ENCODE data around the gene FANCI. TPM values are rescaled to one million over a fixed set of nuclear protein-coding genes. Genes with fewer than 3 reads are reported as not detected.

FANCI gene
- total RNA-seq, 1 donor from 2014 or later = 5.5 TPM

- Histone ChIP-seq H3K4me3 (ENCODE audit: low read depth, low read length) (no peak overlapping the region), H3K27me3 (ENCODE audit: control insufficient read depth, insufficient read depth, low read length) (no peaks in the 10 kb centered on the region), H3K36me3 (ENCODE audit: control insufficient read depth, insufficient read depth, low read length) (peaks cover 1% of the 10 kb centered on the region)
- FAIRE-seq = no peak
- DNase-seq (ENCODE audit: low read depth) = peak; percentile 78
- TF ChIP-seq CTCF (IDR thresholded peaks at IDR 0.05; ENCODE audit: insufficient read depth, low read length, severe bottlenecking) = no peak
These were observed 46.2 kb upstream of the FANCI start for GRCh38 chr15:89197503-89197971.

GRCh38 chr15:89198196-89198595 is 45.6 kb upstream of the FANCI start:
- no peak for FAIRE-seq
- Histone ChIP-seq H3K27me3 (ENCODE audit: control insufficient read depth, insufficient read depth, low read length) (no peaks in the 10 kb centered on the region), H3K4me3 (ENCODE audit: low read depth, low read length) (no peak overlapping the region), H3K36me3 (ENCODE audit: control insufficient read depth, insufficient read depth, low read length) (no peaks in the 10 kb centered on the region)
- TF ChIP-seq CTCF (IDR thresholded peaks at IDR 0.05; ENCODE audit: insufficient read depth, low read length, severe bottlenecking) = no peak
- DNase-seq (ENCODE audit: low read depth) = no peak

- H3K4me3 ChIP-seq (ENCODE audit: low read depth, low read length) = no peak overlapping the region
- H3K27me3 ChIP-seq (ENCODE audit: control insufficient read depth, insufficient read depth, low read length) = no peaks in the 10 kb centered on the region
- TF ChIP-seq CTCF (IDR thresholded peaks at IDR 0.05; ENCODE audit: insufficient read depth, low read length, severe bottlenecking) = no peak
- DNase-seq (ENCODE audit: low read depth) (no peak), FAIRE-seq (no peak)
- no peaks in the 10 kb centered on the region for H3K36me3 ChIP-seq (ENCODE audit: control insufficient read depth, insufficient read depth, low read length)
These were observed 44.8 kb upstream of the FANCI start for GRCh38 chr15:89198934-89199333.

- Histone ChIP-seq H3K27me3 (ENCODE audit: control insufficient read depth, insufficient read depth, low read length) (no peaks in the 10 kb centered on the region), H3K36me3 (ENCODE audit: control insufficient read depth, insufficient read depth, low read length) (no peaks in the 10 kb centered on the region), H3K4me3 (ENCODE audit: low read depth, low read length) (no peak overlapping the region)
- no peak for FAIRE-seq
- TF ChIP-seq CTCF (IDR thresholded peaks at IDR 0.05; ENCODE audit: insufficient read depth, low read length, severe bottlenecking) = no peak
- DNase-seq (ENCODE audit: low read depth) = no peak
These were observed 44.0 kb upstream of the FANCI start for GRCh38 chr15:89199746-89200145.

GRCh38 chr15:89200182-89200581 is 43.6 kb upstream of the FANCI start:
- Histone ChIP-seq H3K4me3 (ENCODE audit: low read depth, low read length) (no peak overlapping the region), H3K36me3 (ENCODE audit: control insufficient read depth, insufficient read depth, low read length) (no peaks in the 10 kb centered on the region), H3K27me3 (ENCODE audit: control insufficient read depth, insufficient read depth, low read length) (no peaks in the 10 kb centered on the region)
- DNase-seq (ENCODE audit: low read depth) = no peak
- TF ChIP-seq CTCF (IDR thresholded peaks at IDR 0.05; ENCODE audit: insufficient read depth, low read length, severe bottlenecking) = no peak
- FAIRE-seq = no peak

- no peak overlapping the region for H3K4me3 ChIP-seq (ENCODE audit: low read depth, low read length)
- TF ChIP-seq CTCF (IDR thresholded peaks at IDR 0.05; ENCODE audit: insufficient read depth, low read length, severe bottlenecking) = no peak
- H3K36me3 ChIP-seq (ENCODE audit: control insufficient read depth, insufficient read depth, low read length) = no peaks in the 10 kb centered on the region
- H3K27me3 ChIP-seq (ENCODE audit: control insufficient read depth, insufficient read depth, low read length) = no peaks in the 10 kb centered on the region
- FAIRE-seq (no peak), DNase-seq (ENCODE audit: low read depth) (no peak)
These were observed 42.2 kb upstream of the FANCI start for GRCh38 chr15:89201465-89202005.

Data from bronchial epithelial cell (primary cell).